Endothelial cell of umbilical vein (primary cell): ENCODE data around the gene DSE.
"Not testable (repeated sequence)": the region's sequence is repeated elsewhere in the genome, so short reads cannot be mapped to it uniquely, and the experiment has no call there.

Experiments used
- CTCF ChIP-seq, 2 donors: IDR thresholded peaks; 1 replicate in 1 of 2; 2 replicates in 1 of 2; pipeline ENCODE4 v1.5.1; 2011; ENCODE audit warnings: low read length in 2 of 2, mild to moderate bottlenecking in 2 of 2, moderate library complexity in 2 of 2, control low read depth in 1 of 2, inconsistent platforms in 1 of 2, low read depth in 1 of 2; ENCODE audit not compliant: insufficient read depth in 1 of 2; ENCODE audit errors: extremely low read depth in 1 of 2
- EZH2 ChIP-seq: IDR thresholded peaks from 2 replicates; pipeline ENCODE4 v1.6.1; 2012; ENCODE audit warnings: borderline replicate concordance, low read depth, mild to moderate bottlenecking, moderate library complexity, low read length, inconsistent platforms; ENCODE audit not compliant: severe bottlenecking
- FOS ChIP-seq: IDR thresholded peaks from 2 replicates; pipeline ENCODE4 v1.6.1; 2011; ENCODE audit warnings: mild to moderate bottlenecking, low read length, moderate library complexity, borderline replicate concordance; ENCODE audit not compliant: insufficient read depth
- POLR2A ChIP-seq: IDR thresholded peaks from 2 replicates; pipeline ENCODE4 v1.6.1; 2012; ENCODE audit warnings: low read depth, mild to moderate bottlenecking, control low read depth, low read length
- POLR2AphosphoS5 ChIP-seq: IDR thresholded peaks from 2 replicates; pipeline ENCODE4 v1.6.1; 2012; ENCODE audit warnings: low read depth, mild to moderate bottlenecking, control low read depth, low read length, moderate library complexity; ENCODE audit not compliant: insufficient read depth

- TF ChIP-seq CTCF (IDR thresholded peaks at IDR 0.05; ENCODE audit: extremely low read depth in 1 of 2, insufficient read depth in 1 of 2, low read depth in 1 of 2, low read length in 2 of 2); POLR2AphosphoS5; POLR2A; EZH2; FOS: not testable (repeated sequence)
These were observed 30.1 kb upstream of the DSE start for GRCh38 chr6:116340625-116341024.
